RCC 7860 (cell line): Measurements from ENCODE around the gene GJD4.

Experiments
- DNase-seq: peaks from one replicate; pipeline ENCODE4 v3.0.0-alpha.2; 2015; ENCODE audit warnings: low spot score
- FAIRE-seq: peaks from 2 replicates; lab custom pipeline; 2012; peaks lifted over from hg19 to GRCh38; lab: Jason Lieb, UNC

GJD4 gene

GRCh38 chr10:35644050-35644950 is 39.2 kb downstream of the GJD4 start:
- FAIRE-seq (no peak), DNase-seq (no peak)

GRCh38 chr10:35650894-35651293 is 45.8 kb downstream of the GJD4 start:
- FAIRE-seq = no peak
- no peak for DNase-seq

GRCh38 chr10:35652824-35653223 is 47.7 kb downstream of the GJD4 start:
- no peak for FAIRE-seq

GRCh38 chr10:35657621-35658020 is 52.5 kb downstream of the GJD4 start:
- DNase-seq (no peak), FAIRE-seq (no peak)

More at GRCh38 chr10:35652824-35653223, 47.7 kb downstream of the GJD4 start:
- DNase-seq = no peak
